ENCODE measurements around the gene GSN.
A peak's percentile ranks its signal among the peaks of the same experiment; 100 is the strongest.

Gene GSN

GRCh38 chr9:121325387-121325786 is 57.4 kb downstream of the GSN start:
- H3K4me3 ChIP-seq (replicated peaks; ENCODE audit: low read depth, low read length) = no peak overlapping the region
- no peak for TF ChIP-seq CTCF (IDR thresholded peaks at IDR 0.05; ENCODE audit: low read length, missing control alignments)
- no peak for DNase-seq (ENCODE audit: low read depth)

DNA sequence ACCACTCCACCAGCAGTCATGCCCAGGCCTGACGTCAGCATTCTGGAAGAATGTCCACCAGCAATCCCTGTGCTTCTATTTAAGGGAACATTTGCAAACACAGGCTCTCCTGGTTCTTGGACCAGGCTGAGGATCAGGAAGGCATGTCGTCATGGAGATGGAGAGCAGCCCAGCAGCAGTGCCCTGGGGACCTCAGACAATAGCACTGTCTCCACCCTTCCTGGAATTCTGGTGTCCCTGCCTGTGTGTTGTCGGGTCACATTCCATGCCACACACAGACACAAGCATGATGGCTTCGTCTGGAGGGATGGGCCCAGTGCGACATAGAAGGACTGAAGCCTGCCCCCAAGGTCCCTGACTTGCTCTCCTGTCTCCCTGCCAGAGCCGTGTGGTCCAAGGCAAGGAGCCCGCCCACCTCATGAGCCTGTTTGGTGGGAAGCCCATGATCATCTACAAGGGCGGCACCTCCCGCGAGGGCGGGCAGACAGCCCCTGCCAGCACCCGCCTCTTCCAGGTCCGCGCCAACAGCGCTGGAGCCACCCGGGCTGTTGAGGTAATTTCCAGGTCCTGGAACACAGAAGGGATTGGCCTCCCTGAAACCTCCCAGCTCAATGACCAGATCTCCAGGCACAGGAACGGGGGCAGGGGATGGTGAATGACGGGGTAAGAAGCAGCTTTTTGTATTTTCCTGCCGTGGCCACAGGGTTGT is 58.3 kb downstream of the GSN start:
- no peak for TF ChIP-seq CTCF (IDR thresholded peaks at IDR 0.05; ENCODE audit: low read length, missing control alignments)
- H3K4me3 ChIP-seq (replicated peaks; ENCODE audit: low read depth, low read length) = no peak overlapping the region
- peak; percentile 93 for DNase-seq (ENCODE audit: low read depth)

GRCh38 chr9:121326901-121327613 is 59.1 kb downstream of the GSN start:
- no peak for TF ChIP-seq CTCF (IDR thresholded peaks at IDR 0.05; ENCODE audit: low read length, missing control alignments)
- no peak overlapping the region for H3K4me3 ChIP-seq (replicated peaks; ENCODE audit: low read depth, low read length)
- DNase-seq (ENCODE audit: low read depth) = no peak

- TF ChIP-seq CTCF (IDR thresholded peaks at IDR 0.05; ENCODE audit: low read length, missing control alignments) = no peak
- no peak for DNase-seq (ENCODE audit: low read depth)
- H3K4me3 ChIP-seq (replicated peaks; ENCODE audit: low read depth, low read length) = no peak overlapping the region
These were observed 60.5 kb downstream of the GSN start for GRCh38 chr9:121328476-121328875.

GRCh38 chr9:121328876-121329681 is 61.1 kb downstream of the GSN start:
- no peak for DNase-seq (ENCODE audit: low read depth)
- no peak for TF ChIP-seq CTCF (IDR thresholded peaks at IDR 0.05; ENCODE audit: low read length, missing control alignments)
- H3K4me3 ChIP-seq (replicated peaks; ENCODE audit: low read depth, low read length) = no peak overlapping the region

DNA sequence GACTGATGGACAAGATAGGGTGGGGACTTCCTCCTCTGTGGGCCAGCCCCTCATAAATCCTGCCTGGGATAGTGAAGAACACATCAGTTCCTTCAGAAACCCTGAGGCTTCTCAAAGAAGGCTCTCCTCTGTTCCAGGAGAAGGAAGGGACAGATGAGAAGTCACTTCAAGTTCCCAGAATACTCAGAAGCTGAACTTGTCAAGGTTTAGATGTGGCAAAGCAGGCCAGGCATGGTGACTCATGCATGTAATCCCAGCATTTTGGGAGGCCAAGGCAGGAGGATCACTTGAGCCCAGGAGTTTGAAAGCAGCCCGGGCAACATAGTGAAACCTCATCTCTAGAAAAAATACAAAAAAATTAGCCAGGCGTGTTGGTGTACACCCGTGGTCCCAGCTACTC is 63.6 kb downstream of the GSN start:
- H3K4me3 ChIP-seq (replicated peaks; ENCODE audit: low read depth, low read length) = no peak overlapping the region
- no peak for DNase-seq (ENCODE audit: low read depth)
- TF ChIP-seq CTCF (IDR thresholded peaks at IDR 0.05; ENCODE audit: low read length, missing control alignments) = no peak

All from fibroblast of pulmonary artery (primary cell).